MM.1S (cell line): ENCODE measurements around the gene RAX.

ENCODE experiments used
- DNase-seq: peaks from one replicate; pipeline ENCODE4 v3.0.0-alpha.2; 2015
- H2AFZ ChIP-seq: fragments of 300-600 bp; sonication (generic); 2 replicates; pipeline ENCODE4 v1.6.0; 2016; ENCODE audit warnings: antibody characterized with exemption, low read length
- H3F3A ChIP-seq: fragments of 300-600 bp; sonication (generic); 2 replicates; pipeline ENCODE4 v1.6.1; 2016; ENCODE audit warnings: mild to moderate bottlenecking, antibody characterized with exemption, low read length, moderate library complexity, mixed read lengths; ENCODE audit not compliant: insufficient read depth
- H3K27ac ChIP-seq: fragments of 300-600 bp; sonication (generic); 2 replicates; pipeline ENCODE4 v1.5.1; 2016; ENCODE audit warnings: mild to moderate bottlenecking, low read length
- H3K27me3 ChIP-seq: fragments of 300-600 bp; sonication (generic); replicated peaks from 2 replicates; pipeline ENCODE4 v1.6.0; 2016; ENCODE audit warnings: low read length; ENCODE audit not compliant: insufficient read depth
- H3K36me3 ChIP-seq: fragments of 300-600 bp; sonication (generic); replicated peaks from 2 replicates; pipeline ENCODE4 v1.6.1; 2016; ENCODE audit warnings: mild to moderate bottlenecking, low read length, mixed read lengths; ENCODE audit not compliant: insufficient read depth
- H3K4me1 ChIP-seq: fragments of 300-600 bp; sonication (generic); 2 replicates; pipeline ENCODE4 v1.6.1; 2016; ENCODE audit warnings: low read length, mixed read lengths
- H3K4me2 ChIP-seq: fragments of 300-600 bp; sonication (generic); 2 replicates; pipeline ENCODE4 v1.6.0; 2016; ENCODE audit warnings: low read depth, low read length
- H3K4me3 ChIP-seq: fragments of 300-600 bp; sonication (generic); 2 replicates; pipeline ENCODE4 v1.5.1; 2016; ENCODE audit warnings: low read length, mixed read lengths
- H3K79me2 ChIP-seq: fragments of 300-600 bp; sonication (generic); 2 replicates; pipeline ENCODE4 v1.6.1; 2016; ENCODE audit warnings: mixed run types, low read length, mixed read lengths
- H3K9ac ChIP-seq: fragments of 300-600 bp; sonication (generic); 2 replicates; pipeline ENCODE4 v1.6.1; 2016; ENCODE audit warnings: low read length, mixed read lengths
- H3K9me2 ChIP-seq: fragments of 300-600 bp; sonication (generic); replicated peaks from 2 replicates; pipeline ENCODE4 v1.6.1; 2016; ENCODE audit warnings: mild to moderate bottlenecking, low read length, mixed read lengths; ENCODE audit not compliant: insufficient read depth
- H3K9me3 ChIP-seq: fragments of 300-600 bp; sonication (generic); replicated peaks from 2 replicates; pipeline ENCODE4 v1.6.1; 2016; ENCODE audit warnings: mild to moderate bottlenecking, low read length, mixed read lengths; ENCODE audit not compliant: insufficient read depth
- H4K20me1 ChIP-seq: fragments of 300-600 bp; sonication (generic); 2 replicates; pipeline ENCODE4 v1.6.1; 2016; ENCODE audit warnings: mild to moderate bottlenecking, low read length, moderate library complexity, mixed read lengths; ENCODE audit not compliant: insufficient read depth
- EZH2 ChIP-seq: fragments of 300-600 bp; sonication (generic); optimal IDR thresholded peaks from 2 replicates; pipeline ENCODE3; 2017; ENCODE audit warnings: low read depth, mild to moderate bottlenecking, antibody characterized with exemption, low read length, mixed read lengths
- EZH2phosphoT487 ChIP-seq: fragments of 300-600 bp; sonication (generic); IDR thresholded peaks from 2 replicates; pipeline ENCODE4 v1.6.1; 2018; ENCODE audit warnings: antibody characterized with exemption, low read length
- TF ChIP-seq, protein P1 (sequence below): fragments of 300-600 bp; sonication (generic); IDR thresholded peaks from 2 replicates; pipeline ENCODE4 v1.5.1; 2016; ENCODE audit warnings: antibody characterized with exemption, low read length, mixed read lengths

RAX gene

DNA sequence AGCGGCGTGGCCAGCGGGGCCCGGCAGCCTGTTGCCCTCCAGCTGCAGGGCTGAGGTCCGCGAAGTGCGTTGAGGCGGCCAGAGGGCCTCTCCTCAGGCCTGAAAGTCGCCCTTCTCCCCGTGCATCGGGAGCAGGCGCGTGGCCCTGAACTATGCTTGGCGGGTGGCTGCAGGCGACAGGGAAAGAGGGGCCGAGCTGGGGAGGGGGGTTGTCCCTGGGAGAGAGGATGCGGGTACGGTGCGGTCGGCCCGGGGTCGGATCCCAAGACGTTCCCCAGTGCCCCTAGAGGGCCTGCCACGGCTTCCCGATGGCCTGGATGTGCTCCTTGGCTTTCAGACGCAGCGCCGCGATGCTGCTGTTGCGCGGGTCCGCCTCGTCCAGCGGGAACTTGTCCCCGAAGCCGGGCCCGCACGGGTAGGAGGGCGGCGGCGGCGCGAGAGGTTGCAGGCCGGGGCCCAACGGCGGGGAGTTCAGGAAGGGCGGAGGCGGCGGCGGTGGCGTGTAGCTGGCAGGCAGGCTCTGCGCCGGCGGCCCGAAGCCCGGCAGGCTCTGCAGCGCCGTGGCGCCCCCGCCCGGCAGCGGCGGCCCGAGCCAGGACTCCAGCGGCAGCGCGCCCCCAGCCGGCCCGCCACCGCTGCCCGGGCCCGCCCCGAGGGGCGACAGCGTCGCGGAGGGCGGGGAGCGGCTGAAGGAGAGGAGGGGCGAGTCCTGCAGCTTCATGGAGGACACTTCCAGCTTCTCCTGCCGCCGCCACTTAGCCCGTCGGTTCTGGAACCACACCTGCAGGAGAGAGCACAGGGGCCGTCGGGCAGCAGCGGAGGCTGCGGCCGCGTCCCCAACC lies 4.3 kb downstream of the RAX start:
- Histone ChIP-seq H2AFZ (peak overlapping the region; percentile 78), H3K4me1 (0 out of 2 replicates have a peak, but pooled peaks cover 4% of the 10 kb centered on the region), H3K9me2 (no peaks in the 10 kb centered on the region), H3K27ac (no peak overlapping the region), H3K27me3 (peaks cover 52% of the 10 kb centered on the region), H3F3A (no peaks in the 10 kb centered on the region), H4K20me1 (no peaks in the 10 kb centered on the region), H3K4me3 (peak overlapping the region; percentile 63), H3K79me2 (no peaks in the 10 kb centered on the region), H3K9ac (peak overlapping the region; percentile 33; the same call in 1 of the 2 replicates), H3K9me3 (no peaks in the 10 kb centered on the region), H3K36me3 (no peaks in the 10 kb centered on the region), H3K4me2 (peak overlapping the region; percentile 93)
- no peak for TF ChIP-seq EZH2phosphoT487
- TF ChIP-seq, protein P1, sequence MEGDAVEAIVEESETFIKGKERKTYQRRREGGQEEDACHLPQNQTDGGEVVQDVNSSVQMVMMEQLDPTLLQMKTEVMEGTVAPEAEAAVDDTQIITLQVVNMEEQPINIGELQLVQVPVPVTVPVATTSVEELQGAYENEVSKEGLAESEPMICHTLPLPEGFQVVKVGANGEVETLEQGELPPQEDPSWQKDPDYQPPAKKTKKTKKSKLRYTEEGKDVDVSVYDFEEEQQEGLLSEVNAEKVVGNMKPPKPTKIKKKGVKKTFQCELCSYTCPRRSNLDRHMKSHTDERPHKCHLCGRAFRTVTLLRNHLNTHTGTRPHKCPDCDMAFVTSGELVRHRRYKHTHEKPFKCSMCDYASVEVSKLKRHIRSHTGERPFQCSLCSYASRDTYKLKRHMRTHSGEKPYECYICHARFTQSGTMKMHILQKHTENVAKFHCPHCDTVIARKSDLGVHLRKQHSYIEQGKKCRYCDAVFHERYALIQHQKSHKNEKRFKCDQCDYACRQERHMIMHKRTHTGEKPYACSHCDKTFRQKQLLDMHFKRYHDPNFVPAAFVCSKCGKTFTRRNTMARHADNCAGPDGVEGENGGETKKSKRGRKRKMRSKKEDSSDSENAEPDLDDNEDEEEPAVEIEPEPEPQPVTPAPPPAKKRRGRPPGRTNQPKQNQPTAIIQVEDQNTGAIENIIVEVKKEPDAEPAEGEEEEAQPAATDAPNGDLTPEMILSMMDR, result no peak
- TF ChIP-seq EZH2, result no peak
- DNase-seq, result peak; percentile 64

DNA sequence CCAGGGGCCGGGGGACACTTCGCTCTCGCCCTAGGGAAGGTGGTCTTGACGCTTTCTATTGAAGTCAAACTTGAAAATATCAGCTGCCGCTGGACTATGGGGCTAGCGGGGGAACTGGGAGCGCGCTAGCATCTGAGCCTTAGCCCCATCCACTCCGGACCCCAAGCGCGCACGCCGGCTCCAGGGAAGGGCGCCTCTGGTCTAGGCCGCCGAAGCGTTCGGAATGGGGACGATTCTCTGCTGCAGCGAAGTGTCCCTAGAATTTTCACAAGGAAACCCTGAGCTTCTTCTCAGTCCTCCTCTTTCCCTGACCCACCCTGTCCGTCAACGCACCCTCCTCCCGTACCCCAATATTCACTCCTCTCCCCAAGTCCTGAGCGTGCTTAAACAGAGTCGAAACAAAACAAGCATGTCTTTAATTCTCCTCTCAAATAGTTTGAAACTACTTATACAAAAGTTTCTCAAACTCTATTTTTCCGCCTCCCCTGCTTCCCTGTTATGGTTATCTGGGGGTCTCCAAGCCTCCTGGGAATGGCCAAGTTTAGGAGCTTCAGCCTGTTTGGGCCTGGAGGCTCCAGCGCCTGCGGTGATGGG lies 5.0 kb downstream of the RAX start:
- peaks cover 56% of the 10 kb centered on the region for H3K27me3 ChIP-seq
- peak overlapping the region; percentile 78 for H2AFZ ChIP-seq
- TF ChIP-seq, protein P1, result no peak
- no peak for TF ChIP-seq EZH2phosphoT487
- TF ChIP-seq EZH2, result no peak
- no peaks in the 10 kb centered on the region for H3K79me2 ChIP-seq
- no peak for DNase-seq
- 0 out of 2 replicates have a peak, but pooled peaks cover 4% of the 10 kb centered on the region for H3K4me1 ChIP-seq
- no peaks in the 10 kb centered on the region for H4K20me1 ChIP-seq
- no peaks in the 10 kb centered on the region for H3F3A ChIP-seq
- H3K4me2 ChIP-seq, result peak overlapping the region; percentile 93; the same call in 1 of the 2 replicates
- H3K9me3 ChIP-seq, result no peaks in the 10 kb centered on the region
- no peaks in the 10 kb centered on the region for H3K9me2 ChIP-seq
- no peaks in the 10 kb centered on the region for H3K36me3 ChIP-seq
- no peak overlapping the region for H3K27ac ChIP-seq
- peak overlapping the region; percentile 63 for H3K4me3 ChIP-seq
- peak overlapping the region; percentile 33; the same call in 1 of the 2 replicates for H3K9ac ChIP-seq

DNA sequence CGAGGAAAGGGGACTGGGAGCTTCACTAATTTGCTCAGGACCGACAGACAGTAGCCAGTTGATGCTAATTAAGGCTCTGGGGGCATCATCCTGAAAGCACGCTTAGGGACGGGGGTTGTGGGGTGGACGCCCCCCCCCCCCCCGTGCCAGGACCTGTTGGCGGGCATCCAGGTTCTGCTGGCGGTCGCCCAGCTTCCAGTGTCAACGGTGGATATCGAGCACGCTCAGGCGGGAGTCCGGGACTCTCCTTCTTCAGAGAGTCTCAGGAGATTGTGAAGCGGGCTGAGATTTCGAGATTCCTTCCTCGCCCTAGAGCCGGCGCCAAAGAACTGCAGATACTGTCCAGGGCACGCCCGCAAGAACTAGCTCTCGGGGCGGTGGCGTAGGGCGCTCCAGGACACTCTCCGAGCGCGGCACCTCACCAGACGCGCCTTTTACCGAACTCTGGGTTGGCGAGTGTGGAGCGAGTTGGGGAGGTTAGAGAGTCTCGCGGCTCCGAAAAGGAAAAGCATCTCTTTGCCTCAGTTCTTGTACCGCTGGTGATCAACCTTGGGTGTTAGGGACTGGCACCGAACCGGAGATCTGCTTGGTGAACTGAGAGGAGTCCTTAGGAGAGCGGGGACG lies 5.6 kb downstream of the RAX start:
- Histone ChIP-seq H3K4me2 (no peak overlapping the region), H4K20me1 (no peaks in the 10 kb centered on the region), H3K9me2 (no peaks in the 10 kb centered on the region), H3K4me3 (no peak overlapping the region), H3K27me3 (peaks cover 56% of the 10 kb centered on the region), H3K9ac (no peak overlapping the region), H2AFZ (no peak overlapping the region), H3F3A (no peaks in the 10 kb centered on the region), H3K4me1 (0 out of 2 replicates have a peak, but pooled peaks cover 4% of the 10 kb centered on the region), H3K9me3 (no peaks in the 10 kb centered on the region), H3K36me3 (no peaks in the 10 kb centered on the region), H3K27ac (no peak overlapping the region), H3K79me2 (no peaks in the 10 kb centered on the region)
- DNase-seq, result no peak
- TF ChIP-seq, protein P1, result no peak
- TF ChIP-seq EZH2, result no peak
- no peak for TF ChIP-seq EZH2phosphoT487
